ENCODE results near the gene TRAF3IP1. TPM values are rescaled to one million over a fixed set of nuclear protein-coding genes. Genes with fewer than 3 reads are reported as not detected.
A peak's percentile ranks its signal among the peaks of the same experiment; 100 is the strongest.
"Not testable (repeated sequence)": the region's sequence is repeated elsewhere in the genome, so short reads cannot be mapped to it uniquely, and the experiment has no call there.

TRAF3IP1 gene, protein sequence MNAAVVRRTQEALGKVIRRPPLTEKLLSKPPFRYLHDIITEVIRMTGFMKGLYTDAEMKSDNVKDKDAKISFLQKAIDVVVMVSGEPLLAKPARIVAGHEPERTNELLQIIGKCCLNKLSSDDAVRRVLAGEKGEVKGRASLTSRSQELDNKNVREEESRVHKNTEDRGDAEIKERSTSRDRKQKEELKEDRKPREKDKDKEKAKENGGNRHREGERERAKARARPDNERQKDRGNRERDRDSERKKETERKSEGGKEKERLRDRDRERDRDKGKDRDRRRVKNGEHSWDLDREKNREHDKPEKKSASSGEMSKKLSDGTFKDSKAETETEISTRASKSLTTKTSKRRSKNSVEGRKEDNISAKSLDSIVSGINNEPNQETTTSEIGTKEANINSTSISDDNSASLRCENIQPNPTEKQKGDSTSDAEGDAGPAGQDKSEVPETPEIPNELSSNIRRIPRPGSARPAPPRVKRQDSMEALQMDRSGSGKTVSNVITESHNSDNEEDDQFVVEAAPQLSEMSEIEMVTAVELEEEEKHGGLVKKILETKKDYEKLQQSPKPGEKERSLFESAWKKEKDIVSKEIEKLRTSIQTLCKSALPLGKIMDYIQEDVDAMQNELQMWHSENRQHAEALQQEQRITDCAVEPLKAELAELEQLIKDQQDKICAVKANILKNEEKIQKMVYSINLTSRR
- total RNA-seq (9.6 TPM), polyA plus RNA-seq (13.6 TPM)

DNA sequence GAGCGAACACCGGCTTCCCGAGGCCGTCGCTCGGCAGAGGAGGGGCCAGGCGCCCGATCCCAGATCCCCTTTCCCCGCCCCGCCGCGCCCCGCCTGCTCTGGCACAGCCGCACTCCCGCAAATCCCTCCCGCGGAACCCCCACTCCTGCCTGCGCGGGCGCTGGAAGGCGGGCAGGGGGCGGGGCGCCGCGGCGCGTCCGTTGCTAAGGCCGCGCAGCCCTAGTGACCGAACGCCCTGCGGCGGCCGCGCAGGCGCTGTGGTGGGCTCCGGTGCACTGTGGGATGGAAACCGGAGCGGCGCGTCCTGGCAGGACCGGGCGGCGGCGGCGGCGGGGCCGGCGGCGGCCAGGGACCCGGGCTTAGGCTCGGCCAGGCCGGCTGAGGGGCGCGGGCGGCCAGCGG is at the start of gene TRAF3IP1:
Gene TRAF3IP1, plus strand, starts transcription at position 273 of the 402 bp plus-strand sequence. CDS start 145 bp downstream, outside the sequence.
- Histone ChIP-seq H3K4me3 (ENCODE audit: low read depth, low read length) (peak within 1 kb of the TSS; percentile 98), H3K36me3 (ENCODE audit: insufficient read depth) (no peaks in the 10 kb centered on the region), H3K27ac (ENCODE audit: low read depth) (no peak within 1 kb of the TSS), H3K4me1 (ENCODE audit: insufficient read depth) (no peaks in the 10 kb centered on the region)
- WGBS, result under 1% methylated on average over 58 of the region's 58 CpGs
- peak; percentile 70 for DNase-seq (ENCODE audit: extremely low spot score)

DNA sequence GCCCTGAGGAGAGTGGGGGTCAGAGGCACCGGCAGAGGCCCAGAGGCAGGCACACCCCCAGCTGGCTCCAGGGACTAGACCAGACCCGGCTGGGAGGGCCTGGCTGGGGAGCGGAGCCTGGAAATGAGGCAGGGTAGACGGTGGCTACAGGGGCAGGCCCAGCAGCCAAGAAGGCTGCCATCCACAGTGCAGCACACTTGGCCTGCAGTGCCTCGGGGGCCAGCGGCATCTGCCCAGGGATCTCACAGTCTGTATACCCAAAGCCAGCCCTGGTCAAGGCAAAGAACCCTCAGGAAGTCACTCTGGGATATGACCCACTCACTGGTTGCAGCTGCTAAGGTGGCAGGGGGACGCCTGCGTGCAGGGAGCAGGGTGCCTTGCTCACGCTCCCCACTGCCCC is 49.7 kb upstream of the TRAF3IP1 start:
- no peak overlapping the region for H3K27ac ChIP-seq (ENCODE audit: low read depth)
- H3K4me1 ChIP-seq (ENCODE audit: insufficient read depth), result no peaks in the 10 kb centered on the region
- no peak overlapping the region for H3K4me3 ChIP-seq (ENCODE audit: low read depth, low read length)
- no peak for DNase-seq (ENCODE audit: extremely low spot score)
- WGBS, result 76% methylated on average over 9 of the region's 9 CpGs
- H3K36me3 ChIP-seq (ENCODE audit: insufficient read depth), result peaks cover 1% of the 10 kb centered on the region

DNA sequence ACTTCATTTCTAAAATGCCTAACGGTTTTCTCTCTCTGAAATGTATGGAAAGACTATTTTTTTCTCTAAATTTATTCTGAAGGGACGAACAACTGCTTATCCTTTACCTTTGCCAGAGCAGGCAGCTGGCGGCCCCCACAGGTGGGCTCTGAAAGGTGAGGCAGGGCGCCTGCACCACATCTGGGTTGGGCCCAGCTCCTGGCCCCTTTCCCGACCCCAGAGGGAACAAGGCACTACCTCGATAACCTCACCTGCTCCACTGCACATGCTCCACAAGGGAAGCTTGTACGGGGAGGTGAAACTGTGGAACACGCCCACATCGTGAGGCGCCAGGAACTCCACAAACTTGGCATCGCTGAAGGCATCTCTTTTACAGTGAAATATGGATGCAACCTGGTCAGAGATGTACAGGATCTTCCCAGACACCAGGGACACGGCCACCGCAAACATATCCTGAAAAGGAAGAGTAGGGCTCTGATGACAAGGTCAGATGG is 49.2 kb upstream of the TRAF3IP1 start:
- no peak for DNase-seq (ENCODE audit: extremely low spot score)
- WGBS, result 85% methylated on average over 13 of the region's 13 CpGs
- H3K27ac ChIP-seq (ENCODE audit: low read depth), result no peak overlapping the region
- peaks cover 3% of the 10 kb centered on the region for H3K36me3 ChIP-seq (ENCODE audit: insufficient read depth)
- H3K4me1 ChIP-seq (ENCODE audit: insufficient read depth), result no peaks in the 10 kb centered on the region
- no peak overlapping the region for H3K4me3 ChIP-seq (ENCODE audit: low read depth, low read length)

DNA sequence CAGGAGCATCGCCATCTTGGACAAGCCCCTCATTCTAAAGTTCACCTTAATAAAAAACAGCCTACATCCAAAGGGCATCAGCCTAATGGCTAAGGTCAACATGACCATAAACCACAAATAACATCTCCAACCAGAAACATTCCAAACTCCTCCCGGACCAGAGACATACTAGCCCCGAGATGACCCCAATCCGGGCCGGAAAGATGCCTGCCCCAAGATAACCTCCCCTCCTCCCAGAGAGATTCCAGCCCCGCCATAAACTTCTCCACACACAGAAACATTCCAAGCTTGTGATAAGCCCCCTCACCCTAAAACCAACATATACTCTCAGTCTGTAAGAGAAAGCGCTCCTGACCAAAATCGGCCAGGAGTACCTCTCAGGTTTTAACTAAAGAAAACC is 48.6 kb upstream of the TRAF3IP1 start:
- not testable (repeated sequence) for H3K36me3 ChIP-seq (ENCODE audit: insufficient read depth); DNase-seq (ENCODE audit: extremely low spot score); H3K27ac ChIP-seq (ENCODE audit: low read depth); H3K4me1 ChIP-seq (ENCODE audit: insufficient read depth); H3K4me3 ChIP-seq (ENCODE audit: low read depth, low read length)
- WGBS, result 63% methylated on average over 8 of the region's 8 CpGs

DNA sequence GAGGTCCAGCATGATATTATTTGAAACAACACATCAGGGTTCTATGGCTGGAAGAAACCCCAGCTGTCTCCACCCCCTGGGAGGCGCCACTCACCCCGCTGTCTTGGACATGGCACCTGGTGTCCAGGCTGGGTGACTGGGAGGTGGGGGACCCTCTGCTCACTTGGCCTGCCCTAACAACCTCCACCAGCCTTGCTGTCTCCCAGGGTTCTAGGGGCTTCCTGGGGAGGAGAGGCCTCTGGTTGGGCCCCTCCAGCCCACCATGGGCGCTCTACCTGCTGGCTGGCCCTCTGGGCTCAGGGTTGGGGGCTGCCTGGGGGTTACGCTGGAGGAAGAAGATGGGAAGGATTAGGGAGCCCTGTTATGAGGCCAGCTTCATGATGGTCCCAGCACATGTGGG is 48.2 kb upstream of the TRAF3IP1 start:
- no peak for DNase-seq (ENCODE audit: extremely low spot score)
- Histone ChIP-seq H3K4me3 (ENCODE audit: low read depth, low read length) (no peak overlapping the region), H3K27ac (ENCODE audit: low read depth) (no peak overlapping the region), H3K36me3 (ENCODE audit: insufficient read depth) (peaks cover 6% of the 10 kb centered on the region), H3K4me1 (ENCODE audit: insufficient read depth) (no peaks in the 10 kb centered on the region)
- WGBS, result 94% methylated on average over 4 of the region's 4 CpGs

DNA sequence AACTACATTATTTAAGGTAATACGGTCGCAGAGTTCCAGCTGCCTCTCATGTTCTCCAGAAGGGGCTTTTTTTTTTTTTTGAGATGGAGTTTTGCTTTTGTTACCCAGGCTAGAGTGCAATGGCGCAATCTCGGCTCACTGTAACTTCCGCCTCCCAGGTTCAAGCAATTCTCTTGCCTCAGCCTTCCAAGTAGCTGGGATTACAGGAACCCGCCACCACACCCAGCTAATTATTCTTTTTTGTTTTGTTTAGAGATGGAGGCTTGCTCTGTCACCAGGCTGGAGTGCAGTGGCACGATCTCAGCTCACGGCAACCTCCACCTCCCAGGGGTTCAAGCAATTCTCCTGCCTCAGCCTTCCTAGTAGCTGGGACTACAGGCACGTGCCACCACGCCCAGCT is 46.9 kb upstream of the TRAF3IP1 start:
- H3K4me1 ChIP-seq (ENCODE audit: insufficient read depth); H3K4me3 ChIP-seq (ENCODE audit: low read depth, low read length); DNase-seq (ENCODE audit: extremely low spot score); H3K27ac ChIP-seq (ENCODE audit: low read depth); H3K36me3 ChIP-seq (ENCODE audit: insufficient read depth): not testable (repeated sequence)
- WGBS, result 94% methylated on average over 10 of the region's 10 CpGs

DNA sequence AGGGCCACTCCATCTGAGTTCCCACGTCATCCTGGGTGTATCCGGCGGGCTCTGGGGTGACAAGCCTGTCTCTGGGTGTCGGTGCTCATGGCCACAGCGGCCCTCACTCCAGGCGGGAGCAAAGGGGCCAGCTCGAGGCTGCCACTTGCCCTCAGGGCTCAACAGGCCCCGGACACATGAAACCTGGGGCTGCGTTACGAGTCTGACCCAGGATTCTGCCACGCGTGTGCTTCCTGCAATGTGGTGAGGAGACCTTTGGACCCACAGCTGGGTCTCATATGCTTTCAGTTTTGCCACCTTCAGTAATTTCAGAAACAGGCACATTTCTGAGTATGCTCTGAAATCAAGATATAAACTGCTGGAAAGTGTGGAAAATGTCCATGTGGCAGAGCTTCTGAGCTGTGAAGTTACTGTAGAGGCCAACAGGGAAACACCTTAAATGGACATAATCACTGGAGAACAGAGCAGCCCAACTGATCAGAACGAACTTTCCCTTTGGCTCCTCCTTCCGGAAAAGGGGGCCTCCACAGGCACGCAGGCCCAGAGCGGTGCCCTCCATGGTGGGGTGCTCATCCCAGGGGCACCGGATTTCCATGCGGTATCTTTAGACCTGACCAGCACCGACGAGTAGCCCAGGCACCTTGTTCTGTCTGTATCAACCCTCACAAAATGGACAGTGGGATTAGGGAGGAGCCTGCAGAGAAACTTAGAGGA is 46.0 kb upstream of the TRAF3IP1 start:
- no peak overlapping the region for H3K4me3 ChIP-seq (ENCODE audit: low read depth, low read length)
- H3K27ac ChIP-seq (ENCODE audit: low read depth), result no peak overlapping the region
- no peaks in the 10 kb centered on the region for H3K4me1 ChIP-seq (ENCODE audit: insufficient read depth)
- H3K36me3 ChIP-seq (ENCODE audit: insufficient read depth), result peaks cover 6% of the 10 kb centered on the region
- DNase-seq (ENCODE audit: extremely low spot score), result no peak
- WGBS, result 92% methylated on average over 20 of the region's 20 CpGs

DNA sequence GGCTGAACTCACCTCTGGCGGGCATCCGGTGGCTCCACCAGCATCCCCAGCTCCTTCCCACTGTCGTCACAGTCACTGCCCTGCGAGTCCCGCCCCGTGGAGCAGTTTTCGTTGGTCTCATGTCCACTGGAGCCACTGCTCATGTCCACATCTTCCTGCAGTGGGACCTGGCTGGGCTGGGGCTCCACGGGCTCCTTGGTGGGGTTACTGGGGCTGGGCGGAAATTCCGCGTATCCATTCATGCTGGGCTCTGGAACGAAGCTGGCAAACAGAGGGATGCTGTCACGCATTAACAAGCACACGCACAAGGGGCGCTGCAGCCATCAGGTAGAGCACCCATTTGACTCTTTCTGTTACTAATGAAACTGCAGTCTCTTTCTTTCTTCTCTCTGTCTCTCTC is 42.6 kb upstream of the TRAF3IP1 start:
- H3K4me1 ChIP-seq (ENCODE audit: insufficient read depth), result no peaks in the 10 kb centered on the region
- WGBS, result 86% methylated on average over 15 of the region's 15 CpGs
- H3K4me3 ChIP-seq (ENCODE audit: low read depth, low read length), result no peak overlapping the region
- peaks cover 6% of the 10 kb centered on the region for H3K36me3 ChIP-seq (ENCODE audit: insufficient read depth)
- no peak overlapping the region for H3K27ac ChIP-seq (ENCODE audit: low read depth)
- DNase-seq (ENCODE audit: extremely low spot score), result no peak

DNA sequence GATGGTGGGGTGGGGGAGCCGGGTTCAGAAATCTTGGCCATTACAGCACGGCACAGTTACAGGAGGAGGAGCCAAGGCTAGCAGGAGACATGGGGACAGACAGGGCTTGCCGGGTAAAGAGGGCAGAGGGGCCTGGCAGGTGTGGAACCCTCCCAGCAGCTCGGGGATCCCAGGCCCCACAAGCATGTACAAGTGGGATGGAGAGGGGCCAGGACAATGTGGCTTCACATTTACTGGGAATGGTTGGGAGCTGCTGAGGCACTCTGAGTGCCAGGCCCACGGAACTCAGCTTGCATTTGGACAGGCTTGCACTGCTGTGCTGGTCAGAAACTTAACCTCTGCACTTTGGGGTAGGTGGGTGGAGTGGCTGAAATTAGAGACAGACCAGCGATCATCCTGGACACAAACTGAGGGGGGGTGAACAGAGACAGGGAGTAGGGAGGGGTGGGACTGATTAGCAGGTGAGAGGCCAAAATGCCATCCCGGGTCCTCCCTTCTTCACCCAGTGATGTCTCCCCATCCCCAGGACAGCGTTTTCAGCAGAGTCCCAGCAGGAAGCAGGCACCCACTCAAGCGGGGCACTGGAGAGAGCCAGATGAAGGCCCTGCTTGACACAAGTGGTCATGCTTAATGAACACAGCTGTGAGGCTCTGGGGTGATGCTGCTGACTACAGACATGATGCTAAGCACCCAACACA is 41.5 kb upstream of the TRAF3IP1 start:
- peaks cover 6% of the 10 kb centered on the region for H3K36me3 ChIP-seq (ENCODE audit: insufficient read depth)
- WGBS, result 74% methylated on average over 9 of the region's 9 CpGs
- DNase-seq (ENCODE audit: extremely low spot score), result no peak
- no peaks in the 10 kb centered on the region for H3K4me1 ChIP-seq (ENCODE audit: insufficient read depth)
- no peak overlapping the region for H3K27ac ChIP-seq (ENCODE audit: low read depth)
- H3K4me3 ChIP-seq (ENCODE audit: low read depth, low read length), result no peak overlapping the region

DNA sequence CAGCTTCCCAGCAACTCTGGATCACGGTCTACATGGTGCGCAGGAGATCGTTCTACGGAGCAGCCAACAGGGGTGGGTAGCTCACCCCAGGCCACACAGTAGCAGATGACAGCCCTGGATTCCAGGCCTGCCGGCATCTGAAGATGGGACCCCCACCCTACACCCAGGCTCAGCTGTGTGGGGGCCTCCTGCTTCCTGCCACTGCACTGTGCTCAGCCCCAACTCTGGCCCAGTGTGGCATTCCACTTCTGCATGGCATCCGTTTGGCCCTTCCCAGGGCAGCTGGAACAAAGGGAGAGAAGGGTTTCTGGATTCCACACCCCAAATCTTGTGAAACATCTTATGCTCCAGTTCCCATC is 41.0 kb upstream of the TRAF3IP1 start:
- DNase-seq (ENCODE audit: extremely low spot score), result no peak
- Histone ChIP-seq H3K4me1 (ENCODE audit: insufficient read depth) (no peaks in the 10 kb centered on the region), H3K27ac (ENCODE audit: low read depth) (no peak overlapping the region), H3K36me3 (ENCODE audit: insufficient read depth) (peaks cover 6% of the 10 kb centered on the region), H3K4me3 (ENCODE audit: low read depth, low read length) (no peak overlapping the region)
- 93% methylated on average over 6 of the region's 6 CpGs for WGBS

DNA sequence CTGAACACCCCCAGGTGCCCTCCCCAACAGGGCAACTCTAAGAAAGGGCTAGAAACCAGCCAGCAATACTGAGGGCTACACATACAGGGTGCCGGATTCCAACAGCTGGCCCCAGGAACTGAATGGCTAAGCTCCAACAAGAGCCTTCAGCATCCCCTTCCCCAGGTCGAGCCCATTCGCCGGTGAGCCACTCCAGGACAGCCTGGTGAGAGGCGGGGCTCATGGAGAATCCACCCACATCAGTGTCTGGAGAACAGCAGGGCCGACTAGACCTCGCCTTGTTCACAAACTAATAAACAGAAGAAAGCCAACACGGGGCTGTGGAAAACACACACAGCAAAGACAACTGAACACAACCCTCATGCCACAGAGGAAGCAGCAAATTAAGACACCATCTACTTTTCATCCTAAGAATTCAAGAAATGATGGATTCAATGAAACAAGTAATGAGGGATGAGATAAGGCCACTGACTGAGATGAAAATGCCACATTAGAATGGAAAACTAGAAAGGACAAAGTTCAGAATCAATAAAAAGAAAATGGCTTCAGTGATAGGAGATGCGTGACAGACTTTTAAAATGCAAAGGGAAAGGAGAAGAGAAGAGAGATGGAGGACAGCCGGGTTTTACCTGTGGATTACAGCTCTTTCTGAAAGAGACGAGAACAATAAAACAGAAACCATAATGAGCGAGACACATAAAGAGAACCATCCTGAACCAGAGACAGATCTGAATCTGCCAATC is 40.1 kb upstream of the TRAF3IP1 start:
- Histone ChIP-seq H3K27ac (ENCODE audit: low read depth) (no peak overlapping the region), H3K4me3 (ENCODE audit: low read depth, low read length) (no peak overlapping the region), H3K4me1 (ENCODE audit: insufficient read depth) (no peaks in the 10 kb centered on the region), H3K36me3 (ENCODE audit: insufficient read depth) (peaks cover 6% of the 10 kb centered on the region)
- WGBS, result 83% methylated on average over 12 of the region's 12 CpGs
- DNase-seq (ENCODE audit: extremely low spot score), result no peak

DNA sequence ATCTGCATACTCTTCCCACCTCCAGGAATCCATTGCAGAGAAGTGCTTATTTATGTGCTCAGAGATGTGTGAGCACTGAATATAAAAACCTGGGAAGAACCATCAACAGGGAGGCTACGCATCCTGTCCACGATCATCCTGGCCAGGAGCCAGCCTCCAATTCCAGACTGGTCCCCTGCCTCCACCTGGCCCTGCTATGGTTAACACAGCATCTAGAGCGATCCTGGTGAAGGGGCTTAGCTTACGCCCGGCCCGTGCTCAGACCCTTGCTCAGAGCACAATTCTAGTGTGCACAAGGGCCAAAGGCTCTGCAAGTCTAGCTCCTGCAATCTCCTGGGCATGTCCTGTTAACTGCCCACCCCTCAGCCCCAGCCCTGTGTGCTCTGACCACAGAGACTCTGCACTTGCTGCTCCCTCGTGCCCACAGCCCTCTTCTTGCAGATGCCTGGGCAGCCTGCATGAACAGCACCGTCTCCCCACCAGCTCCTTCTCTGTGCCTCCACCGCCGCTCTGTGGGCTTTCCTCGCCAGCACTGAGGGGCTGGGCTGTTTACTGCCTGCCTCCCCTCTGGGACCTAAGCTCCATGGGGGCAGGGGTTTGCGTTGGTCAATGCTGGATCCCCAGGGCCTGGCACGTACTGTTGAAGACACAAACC is 38.4 kb upstream of the TRAF3IP1 start:
- Histone ChIP-seq H3K36me3 (ENCODE audit: insufficient read depth) (no peaks in the 10 kb centered on the region), H3K4me3 (ENCODE audit: low read depth, low read length) (no peak overlapping the region), H3K4me1 (ENCODE audit: insufficient read depth) (no peaks in the 10 kb centered on the region), H3K27ac (ENCODE audit: low read depth) (no peak overlapping the region)
- no peak for DNase-seq (ENCODE audit: extremely low spot score)
- WGBS, result 85% methylated on average over 13 of the region's 13 CpGs

All from urinary bladder (tissue), 4 donors.